HG03521 (cell line): ENCODE measurements around the gene CCDC97.
A peak's percentile ranks its signal among the peaks of the same experiment; 100 is the strongest.

ENCODE experiments used
- ATAC-seq: cut with Tn5 transposase; IDR thresholded peaks from one replicate; pipeline ENCODE4 v1.9.1; 2021; ENCODE audit warnings: mild to moderate bottlenecking, moderate library complexity; ENCODE audit not compliant: unreplicated experiment

CCDC97 gene

DNA sequence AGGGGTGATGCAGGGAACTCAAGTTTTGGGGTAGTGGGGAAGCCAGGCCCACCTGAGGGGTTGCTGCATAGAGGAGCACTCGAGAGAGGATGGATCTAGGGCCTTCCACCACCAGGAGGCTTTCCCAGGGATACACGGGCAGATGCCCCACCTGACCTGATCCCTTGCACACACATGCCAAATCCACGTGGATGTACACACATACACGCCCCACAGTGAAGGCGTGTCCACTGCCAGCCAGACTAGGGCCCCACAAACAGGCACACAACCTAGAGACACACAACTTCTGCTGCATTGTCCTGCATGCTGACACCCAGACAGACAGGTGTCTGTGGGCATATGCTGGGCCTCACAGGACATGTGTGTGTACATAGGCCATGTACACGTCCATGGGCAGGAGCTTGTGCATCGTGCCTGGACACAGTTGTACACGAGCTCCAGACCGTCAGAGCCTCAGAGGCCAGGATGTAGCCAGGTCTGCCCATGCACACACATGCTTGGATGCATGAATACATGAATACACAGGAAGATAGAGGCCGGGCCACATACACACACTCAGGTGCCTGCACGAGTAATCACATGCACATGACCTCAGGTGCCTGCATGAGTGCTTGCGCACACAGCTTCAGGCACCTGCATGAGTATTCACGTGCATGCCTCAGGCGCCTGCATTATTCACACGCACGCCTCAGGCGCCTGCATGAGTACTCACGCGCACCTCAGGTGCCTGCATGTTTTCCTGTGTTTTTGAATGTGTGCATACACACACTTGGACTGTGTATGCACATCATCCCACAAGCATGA, 8.9 kb downstream of the CCDC97 start:
- no peak for ATAC-seq

DNA sequence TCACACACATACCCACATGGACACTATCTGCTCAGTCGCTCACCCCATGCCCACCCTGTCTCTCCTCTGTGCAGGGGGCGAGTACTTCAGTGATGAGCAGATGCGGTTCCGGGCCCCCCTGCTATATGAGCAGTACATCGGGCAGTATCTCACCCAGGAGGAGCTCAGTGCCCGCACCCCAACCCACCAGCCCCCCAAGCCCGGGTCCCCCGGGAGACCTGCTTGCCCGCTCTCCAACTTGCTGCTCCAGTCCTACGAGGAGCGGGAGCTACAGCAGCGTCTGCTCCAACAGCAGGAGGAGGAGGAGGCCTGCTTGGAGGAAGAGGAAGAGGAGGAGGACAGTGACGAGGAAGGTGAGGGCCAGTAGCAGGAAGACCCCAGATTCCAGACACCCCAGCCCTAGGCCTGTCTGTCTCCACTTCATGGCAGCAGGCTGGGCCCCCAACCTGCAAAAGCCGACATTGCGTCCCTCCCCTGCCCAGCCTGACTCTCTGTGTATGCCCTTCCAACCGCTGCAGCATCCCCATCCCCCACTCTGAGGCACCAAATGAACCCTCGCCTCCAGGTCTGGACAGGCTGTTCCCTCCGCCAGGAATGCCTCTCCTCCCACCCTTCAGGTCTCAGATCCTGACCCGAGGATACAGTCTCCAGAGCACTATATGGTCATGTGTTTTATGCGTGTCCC, 9.7 kb downstream of the CCDC97 start:
- ATAC-seq, result no peak

DNA sequence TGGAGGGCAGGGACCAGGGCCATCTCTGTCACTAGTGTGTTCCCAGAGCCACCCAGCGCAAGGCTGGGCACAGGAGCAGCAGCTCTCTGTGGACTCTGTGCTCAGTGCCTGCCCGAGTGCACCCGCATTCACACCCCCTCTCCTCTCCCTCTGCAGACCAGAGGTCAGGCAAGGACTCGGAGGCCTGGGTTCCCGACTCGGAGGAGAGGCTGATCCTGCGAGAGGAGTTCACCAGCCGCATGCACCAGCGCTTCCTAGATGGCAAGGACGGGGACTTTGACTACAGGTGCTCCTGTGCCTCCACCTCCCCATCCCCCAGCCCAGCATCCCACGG, 10.2 kb downstream of the CCDC97 start:
- ATAC-seq, result no peak

DNA sequence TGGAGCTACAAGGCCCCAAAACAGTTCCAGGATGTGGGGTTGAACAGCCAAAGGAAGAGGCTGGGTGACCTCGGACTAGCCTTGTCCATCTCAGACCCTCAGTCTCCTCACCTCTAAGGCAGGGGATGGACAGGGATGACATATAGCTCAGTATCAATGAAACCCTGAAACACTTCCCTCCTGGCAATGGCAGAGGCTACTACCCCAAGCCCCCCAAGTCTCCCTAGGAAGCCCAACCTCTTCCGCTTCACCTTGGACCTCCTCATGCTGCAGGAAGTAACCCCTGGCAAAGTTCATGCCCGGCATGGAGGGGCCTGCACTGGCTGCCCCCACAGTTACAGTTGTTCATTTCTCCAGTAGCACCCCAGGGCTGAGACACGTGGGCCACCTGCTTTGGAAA, 10.6 kb downstream of the CCDC97 start:
- no peak for ATAC-seq

DNA sequence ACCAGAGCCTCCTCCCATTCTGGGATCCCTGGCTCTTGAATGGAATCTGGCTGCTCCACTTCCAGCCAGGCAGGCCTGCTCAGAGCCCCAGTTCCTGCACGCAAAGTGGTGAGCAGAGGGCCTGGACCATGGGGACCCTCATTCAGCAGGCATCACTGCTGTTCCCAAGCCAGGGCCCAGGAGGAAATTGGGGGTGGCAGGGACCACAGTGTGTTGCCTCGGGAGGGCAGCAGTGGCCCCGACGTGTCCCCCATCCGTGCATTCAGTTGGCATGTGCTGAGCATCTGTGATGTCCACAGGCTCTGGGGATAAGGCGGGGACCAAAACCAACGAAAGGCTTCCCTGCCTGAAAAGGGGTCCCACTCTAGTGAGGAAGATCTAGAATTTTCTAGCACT, 11.2 kb downstream of the CCDC97 start:
- no peak for ATAC-seq

DNA sequence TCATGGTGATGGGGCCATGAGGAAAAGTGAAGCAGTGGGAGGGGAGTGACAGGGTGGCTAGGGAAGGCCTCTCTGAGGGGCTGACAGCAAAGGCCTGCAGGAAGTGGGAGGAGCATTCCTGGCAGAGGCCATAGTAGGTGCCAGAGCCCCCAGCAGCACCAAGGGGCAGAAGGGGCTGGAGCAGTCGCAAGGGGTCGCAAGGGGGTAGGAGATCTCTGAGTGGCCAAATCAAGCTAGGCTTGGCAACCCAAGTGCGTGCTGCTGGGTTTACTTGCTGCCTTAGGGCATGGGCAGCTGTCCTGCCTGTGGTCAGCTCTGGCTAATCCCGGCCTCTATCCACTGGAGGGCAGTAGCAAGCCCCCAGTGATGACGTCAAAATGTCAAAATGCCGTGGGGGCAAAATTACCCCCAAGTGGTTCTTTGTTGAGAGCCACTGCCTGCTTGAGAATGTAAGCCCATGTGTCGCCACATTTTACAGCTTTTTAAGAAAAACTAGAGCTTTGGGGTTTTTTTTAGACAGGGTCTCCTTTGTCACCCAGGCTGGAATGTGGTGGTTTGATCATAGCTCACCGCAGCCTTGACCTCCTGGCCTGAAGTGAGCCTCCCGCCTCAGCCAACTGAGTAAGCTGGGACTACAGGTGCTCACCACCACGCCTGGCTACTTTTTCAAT, 11.8 kb downstream of the CCDC97 start:
- no peak for ATAC-seq

DNA sequence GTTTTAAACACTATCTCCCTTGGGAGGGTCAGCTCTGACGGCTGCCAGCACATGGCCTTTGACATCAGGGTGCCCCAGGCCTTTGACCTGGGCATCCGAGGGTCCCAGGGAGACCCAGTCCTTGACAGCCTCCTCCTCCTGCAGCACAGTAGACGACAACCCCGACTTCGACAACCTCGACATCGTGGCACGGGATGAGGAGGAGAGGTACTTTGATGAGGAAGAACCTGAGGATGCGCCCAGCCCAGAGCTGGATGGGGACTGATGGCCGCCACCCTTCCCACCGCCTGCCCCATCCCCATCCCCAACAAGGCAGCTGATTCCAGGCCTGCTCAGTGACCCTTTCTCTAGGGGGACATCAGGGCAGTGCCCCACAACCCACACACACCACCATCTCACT, 12.5 kb downstream of the CCDC97 start:
- no peak for ATAC-seq

DNA sequence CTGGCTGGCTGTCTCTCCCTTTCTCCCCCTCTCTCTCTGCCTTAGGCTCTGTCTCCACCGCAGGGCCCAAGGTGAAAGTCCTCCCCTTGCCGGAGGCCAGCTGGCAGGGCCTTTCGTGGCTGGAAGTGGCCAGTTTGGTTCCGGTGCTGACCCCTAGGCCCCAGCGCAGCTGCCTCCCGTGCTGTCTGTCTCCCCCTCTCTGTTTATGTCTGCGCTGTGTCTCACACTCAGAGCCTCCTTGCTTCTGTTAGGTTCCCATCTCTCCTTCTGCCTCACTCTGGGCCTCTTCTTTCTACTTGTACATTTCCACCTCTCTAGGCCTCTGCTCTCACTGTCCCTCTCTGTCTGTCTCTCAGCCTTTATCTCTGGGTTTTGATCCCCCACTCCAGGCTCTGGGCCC, 13.1 kb downstream of the CCDC97 start:
- no peak for ATAC-seq

DNA sequence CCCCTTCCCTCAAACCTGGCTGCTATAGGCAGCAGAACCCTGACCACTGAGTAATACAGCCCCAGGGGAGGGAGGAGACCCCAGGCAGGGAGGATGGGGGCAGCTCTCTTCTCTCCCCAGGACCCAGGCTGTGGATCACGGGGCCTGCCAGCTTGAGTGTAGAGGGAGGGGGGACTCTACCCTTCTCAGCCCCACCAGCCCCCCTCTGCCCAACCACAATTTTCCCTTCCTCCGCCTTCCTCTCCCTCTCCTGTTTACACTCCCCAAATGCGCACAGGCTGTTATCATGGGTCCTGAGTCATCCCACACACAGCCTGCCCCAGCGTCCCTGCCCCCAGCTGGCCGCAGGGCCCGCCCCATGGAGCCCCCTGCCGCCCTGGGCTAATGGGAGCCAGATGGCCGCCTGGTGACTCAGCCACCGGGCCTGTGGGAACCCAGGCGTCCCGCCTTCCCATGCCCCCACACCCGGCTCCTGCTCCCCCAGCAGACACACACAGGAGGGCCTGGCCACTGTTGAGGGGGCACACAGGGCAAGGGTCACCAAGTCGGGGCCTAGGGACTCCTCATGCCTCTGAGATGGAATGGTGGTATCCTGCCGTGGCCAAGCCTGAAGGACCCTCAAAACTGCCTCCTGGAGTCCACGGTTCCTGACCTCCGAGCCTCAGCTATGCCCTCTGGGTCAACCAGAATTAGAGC, 13.6 kb downstream of the CCDC97 start:
- ATAC-seq, result no peak

DNA sequence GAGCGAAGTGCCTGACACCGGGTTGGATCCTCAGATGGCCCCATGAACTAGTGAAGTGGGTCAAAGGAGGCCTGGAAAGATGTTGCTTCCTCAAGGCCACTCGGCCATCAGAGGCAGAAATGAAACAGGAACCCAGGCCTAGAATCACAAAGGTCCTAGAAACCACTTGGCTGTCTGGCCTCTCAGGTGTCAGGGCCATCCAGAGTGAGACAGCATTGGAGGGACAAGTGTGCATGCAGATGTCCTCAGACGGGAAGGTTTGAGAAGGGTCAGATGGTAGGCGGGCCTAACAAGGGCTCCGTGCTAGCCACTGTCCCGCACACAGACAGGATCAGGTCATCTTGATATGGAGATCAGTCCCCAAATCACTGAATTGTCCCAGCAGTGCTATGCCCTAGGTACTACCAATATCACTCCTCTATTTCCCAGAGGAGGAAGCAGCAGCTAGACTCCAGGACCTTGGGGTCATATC, 14.3 kb downstream of the CCDC97 start:
- ATAC-seq, result no peak

DNA sequence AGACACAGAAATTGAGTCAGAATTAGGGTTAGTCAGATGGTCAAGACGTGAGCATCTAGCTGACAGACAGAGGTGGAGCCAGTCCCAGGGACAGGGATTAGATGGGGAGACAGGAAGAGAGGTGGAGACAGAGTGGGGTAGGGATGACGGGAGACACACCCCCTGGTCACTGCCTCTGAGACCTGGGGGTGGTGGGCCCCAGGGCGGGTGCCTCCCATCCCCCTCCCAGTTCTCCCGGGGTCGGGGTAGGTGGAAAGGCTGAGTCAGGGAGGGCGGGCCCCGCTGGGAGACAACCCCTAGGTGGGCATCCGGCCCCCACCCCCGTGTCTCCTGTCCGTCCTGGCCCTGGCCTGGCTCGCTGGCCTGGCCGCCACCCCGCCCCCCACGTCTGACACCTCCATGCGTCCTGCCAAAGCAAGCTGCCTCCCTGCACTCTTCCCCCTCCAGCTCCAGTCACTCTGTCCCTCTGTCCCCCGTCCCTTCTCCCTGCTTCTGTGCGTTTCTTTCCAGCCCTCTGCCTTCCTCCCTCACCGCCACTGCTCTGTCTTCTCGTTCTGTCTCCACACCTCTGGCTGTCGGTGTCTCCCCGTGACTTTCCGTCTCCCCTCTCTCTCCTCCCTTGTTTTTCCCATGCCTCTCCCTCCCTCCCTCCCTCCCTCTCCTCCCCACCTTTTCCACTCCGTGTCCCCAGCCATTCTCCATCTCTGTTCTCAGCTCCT, 15.1 kb downstream of the CCDC97 start:
- ATAC-seq, result no peak

DNA sequence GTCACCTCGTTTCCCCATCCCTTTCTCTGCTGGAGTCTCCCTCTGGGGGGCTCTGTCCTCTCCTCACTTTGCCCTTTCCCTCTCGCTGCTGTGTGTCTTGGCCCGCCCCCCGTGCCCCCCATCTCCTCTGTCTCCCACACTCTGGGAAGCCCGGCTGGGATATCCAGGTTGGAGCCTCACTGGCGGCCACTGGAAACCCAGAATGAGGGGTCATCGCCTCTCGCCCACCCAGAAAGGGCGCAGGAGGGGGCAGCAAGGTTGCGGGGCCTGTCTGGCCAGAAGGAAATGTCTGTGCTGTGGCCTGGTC, 15.6 kb downstream of the CCDC97 start:
- ATAC-seq, result no peak

DNA sequence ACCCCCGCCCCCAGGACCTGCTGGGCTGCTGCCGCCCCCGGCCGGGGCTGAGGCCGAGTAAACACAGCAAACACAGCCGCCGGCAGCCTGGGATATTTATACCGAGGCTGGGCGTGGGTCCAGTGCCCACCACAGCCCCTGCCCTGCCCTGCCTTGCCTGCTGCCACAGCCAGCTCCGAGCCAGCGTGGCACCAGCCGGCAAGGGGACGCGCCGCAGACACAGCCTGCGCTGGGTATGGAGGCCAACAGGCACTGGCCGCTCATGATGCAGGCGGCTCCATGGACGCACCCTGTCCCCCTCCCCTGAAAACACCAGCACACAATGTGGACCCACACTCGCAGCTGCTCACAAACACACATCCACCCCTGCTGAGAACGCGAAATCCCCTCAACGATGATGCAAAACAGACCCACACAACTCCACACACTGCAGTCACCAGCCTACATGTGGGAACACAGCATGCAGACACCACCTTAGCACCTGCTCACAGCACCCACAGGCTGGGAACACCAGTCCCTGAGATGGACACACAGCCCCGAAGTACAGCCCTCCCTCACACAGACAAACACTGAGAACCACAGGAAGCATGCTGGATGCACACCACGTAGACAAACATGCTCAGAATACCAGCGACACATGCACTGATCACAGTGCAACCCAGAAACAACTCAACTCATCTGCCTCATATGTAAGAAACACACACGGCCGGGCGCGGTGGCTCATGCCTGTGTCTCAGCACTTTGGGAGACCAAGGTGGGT, 16.2 kb downstream of the CCDC97 start:
- no peak for ATAC-seq

DNA sequence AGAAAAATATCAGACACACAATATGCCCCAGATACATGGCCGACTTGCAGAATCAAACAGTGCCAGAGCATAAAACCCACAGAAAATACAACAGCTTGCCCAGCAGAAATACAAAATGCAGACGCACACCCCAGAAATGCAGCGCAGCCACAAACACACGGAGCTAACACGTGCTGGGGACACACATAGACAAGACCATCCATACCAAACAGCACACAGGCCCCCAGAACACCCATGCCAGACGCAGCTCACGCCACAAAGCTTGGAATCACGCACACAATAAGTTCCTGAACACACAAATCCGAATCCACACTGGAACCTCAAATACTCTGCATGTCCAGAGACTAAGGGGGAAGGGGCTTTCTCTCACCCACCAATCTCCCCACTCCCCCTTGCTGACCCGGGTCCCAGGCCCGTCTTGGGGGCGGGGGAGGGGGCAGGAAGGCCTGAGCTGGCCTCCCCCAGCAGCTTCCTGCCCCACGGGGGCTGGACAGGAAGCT, 17.2 kb downstream of the CCDC97 start:
- no peak for ATAC-seq

DNA sequence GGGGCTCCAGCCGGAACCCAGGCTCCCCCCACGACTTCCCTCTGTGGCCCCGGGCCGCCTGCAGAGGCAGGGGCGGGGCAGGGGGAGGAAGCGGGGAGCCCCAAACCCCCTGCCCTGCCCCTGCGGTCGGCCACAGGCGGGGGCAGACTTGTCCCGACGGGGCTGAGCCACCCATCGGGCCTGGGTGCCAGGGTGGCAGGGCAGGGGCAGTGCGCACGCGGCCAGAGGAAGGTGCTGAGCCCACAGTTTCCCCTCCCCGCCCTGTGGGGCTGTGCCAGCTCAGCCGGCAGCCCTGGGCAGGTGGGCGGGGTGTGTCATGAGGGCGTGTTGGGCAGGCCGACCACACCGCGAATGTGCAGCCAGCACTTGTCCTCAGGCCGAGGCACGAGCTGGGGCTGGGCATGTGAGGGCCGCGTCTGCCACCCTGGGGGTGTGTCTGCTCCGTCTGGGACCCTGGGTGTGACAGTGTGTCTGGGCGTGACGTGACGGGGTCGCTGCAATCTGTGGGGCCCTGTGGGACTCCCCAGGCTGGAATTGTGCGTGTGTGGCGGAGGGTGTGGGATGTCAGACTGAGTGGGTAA, 17.7 kb downstream of the CCDC97 start:
- ATAC-seq, result peak; percentile 47

DNA sequence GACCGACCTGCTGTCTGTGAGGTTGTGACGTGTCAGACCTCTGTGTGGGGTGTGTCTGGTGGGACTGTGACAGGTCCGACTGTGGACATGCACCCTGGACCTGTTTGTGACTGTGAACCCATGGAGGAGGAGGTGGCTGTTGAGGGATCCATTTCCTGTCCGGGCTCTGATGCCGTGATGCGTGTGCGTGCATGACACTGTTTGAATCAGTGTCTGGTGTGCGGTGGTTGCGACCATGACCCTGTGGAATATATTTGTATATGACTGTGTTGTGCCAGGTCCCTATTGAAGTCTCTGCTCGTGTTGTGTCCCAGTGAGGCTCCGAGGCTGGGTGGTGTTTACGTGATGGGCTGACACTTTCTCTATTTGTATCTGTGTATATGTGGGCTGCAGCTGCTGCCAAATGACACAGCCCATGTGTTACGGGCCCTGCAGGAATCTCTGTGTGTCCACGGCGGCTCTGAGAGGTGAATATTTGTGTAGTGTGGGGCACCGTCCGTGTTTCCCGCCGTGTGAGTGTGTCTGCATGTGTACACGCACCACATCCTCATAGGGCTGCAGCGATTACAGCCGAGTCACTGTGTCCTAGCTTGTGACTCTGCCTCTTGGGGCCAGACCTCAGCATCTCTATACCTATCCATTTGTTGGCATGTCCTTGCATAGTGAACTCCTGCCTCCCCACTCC, 18.3 kb downstream of the CCDC97 start:
- ATAC-seq, result peak; percentile 7

DNA sequence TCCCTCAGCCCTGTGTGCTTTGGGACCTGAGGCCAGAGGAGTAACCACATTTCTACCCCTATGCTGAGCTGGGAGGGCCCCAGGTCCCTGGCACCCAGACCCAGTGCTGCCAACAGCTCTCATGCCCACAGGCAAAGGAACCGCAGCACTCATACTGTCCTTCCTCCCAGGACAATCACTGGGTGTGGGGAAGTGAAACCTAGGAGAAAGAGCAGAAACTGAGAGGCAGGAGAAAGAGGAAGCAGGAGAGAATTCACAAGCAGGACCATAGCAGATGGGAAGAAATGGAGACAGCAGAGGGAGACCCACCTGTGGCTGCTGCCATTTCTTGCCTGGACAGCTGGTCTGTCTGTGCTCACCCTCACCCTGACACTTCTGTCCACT, 18.9 kb downstream of the CCDC97 start:
- ATAC-seq, result no peak

DNA sequence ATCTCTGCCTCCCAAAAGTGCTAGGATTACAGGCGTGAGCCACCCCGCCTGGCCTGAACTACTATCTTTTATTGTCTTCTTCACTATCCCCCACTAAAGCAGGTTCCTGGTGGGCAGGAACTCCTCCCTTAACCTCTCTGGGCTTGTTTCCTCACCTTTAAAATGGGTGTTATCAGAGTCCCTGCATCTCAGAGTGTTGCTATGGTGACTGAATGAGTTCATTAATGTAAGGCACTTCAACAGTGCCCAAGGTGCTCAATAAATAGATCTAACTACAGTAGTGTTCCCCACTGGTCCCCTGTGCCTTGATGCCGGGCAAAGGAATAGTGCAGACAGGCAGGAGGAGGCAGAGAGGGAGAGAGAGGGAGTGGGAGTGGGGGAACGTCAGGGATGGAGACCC, 20.5 kb downstream of the CCDC97 start:
- no peak for ATAC-seq
